HEK293T (cell line): Measurements from ENCODE around the gene CR1.

ENCODE experiments used
- ARNT ChIP-seq: fragments of 450-650 bp; IDR thresholded peaks from 2 replicates; pipeline ENCODE4 v1.6.1; 2017; ENCODE audit warnings: mild to moderate bottlenecking
- BHLHE40 ChIP-seq: fragments of 450-650 bp; IDR thresholded peaks from 2 replicates; pipeline ENCODE4 v1.6.1; 2016; ENCODE audit warnings: mild to moderate bottlenecking, moderate library complexity, borderline replicate concordance
- CTBP1 ChIP-seq: fragments of 450-650 bp; IDR thresholded peaks from 2 replicates; pipeline ENCODE4 v1.6.1; 2016; ENCODE audit warnings: borderline replicate concordance
- ELF4 ChIP-seq: fragments of 450-650 bp; IDR thresholded peaks from 2 replicates; pipeline ENCODE4 v1.6.1; 2017; ENCODE audit warnings: antibody characterized with exemption
- FOXA1 ChIP-seq: fragments of 450-650 bp; IDR thresholded peaks from 2 replicates; pipeline ENCODE4 v1.6.1; 2016; ENCODE audit warnings: mild to moderate bottlenecking
- FOXK2 ChIP-seq: fragments of 450-650 bp; IDR thresholded peaks from 2 replicates; pipeline ENCODE4 v1.6.1; 2016; ENCODE audit warnings: mild to moderate bottlenecking
- FOXM1 ChIP-seq: fragments of 450-650 bp; IDR thresholded peaks from 2 replicates; pipeline ENCODE4 v1.6.1; 2017; ENCODE audit warnings: mild to moderate bottlenecking, borderline replicate concordance
- LEF1 ChIP-seq: fragments of 450-650 bp; IDR thresholded peaks from 2 replicates; pipeline ENCODE4 v1.6.1; 2017; ENCODE audit warnings: mild to moderate bottlenecking, borderline replicate concordance
- NFRKB ChIP-seq: fragments of 450-650 bp; IDR thresholded peaks from 2 replicates; pipeline ENCODE4 v1.6.1; 2016; ENCODE audit warnings: mild to moderate bottlenecking, moderate library complexity
- SP1 ChIP-seq: fragments of 450-650 bp; IDR thresholded peaks from 2 replicates; pipeline ENCODE4 v1.6.1; 2017
- SUZ12 ChIP-seq: fragments of 450-650 bp; IDR thresholded peaks from 2 replicates; pipeline ENCODE4 v1.6.1; 2016; ENCODE audit warnings: mild to moderate bottlenecking
- TARDBP ChIP-seq: fragments of 450-650 bp; IDR thresholded peaks from 2 replicates; pipeline ENCODE4 v1.6.1; 2016
- ZNF384 ChIP-seq: fragments of 450-650 bp; IDR thresholded peaks from 2 replicates; pipeline ENCODE4 v1.6.1; 2016

GRCh38 chr1:207453710-207454045 lies 42.3 kb upstream of the CR1 start:
- TF ChIP-seq SP1, result no peak
- no peak for TF ChIP-seq SUZ12
- no peak for TF ChIP-seq FOXK2
- TF ChIP-seq FOXM1, result no peak
- TF ChIP-seq ELF4, result no peak
- no peak for TF ChIP-seq ARNT
- no peak for TF ChIP-seq FOXA1
- no peak for TF ChIP-seq TARDBP
- TF ChIP-seq ZNF384, result no peak
- TF ChIP-seq BHLHE40, result no peak
- no peak for TF ChIP-seq CTBP1
- no peak for TF ChIP-seq NFRKB
- TF ChIP-seq LEF1, result no peak
